Suprapubic skin (tissue), 4 donors: Measurements from ENCODE around the gene GPRC5C. TPM values are rescaled to one million over a fixed set of nuclear protein-coding genes. Genes with fewer than 3 reads are reported as not detected.

Experiments
- DNase-seq, 2 donors: peaks; one replicate each; pipeline ENCODE4 v3.0.0-alpha.2; 2019; ENCODE audit warnings: low spot score in 2 of 2
- H3K27ac ChIP-seq: fragments of 200-600 bp; sonication (generic); one replicate; pipeline ENCODE4 v1.5.1; 2019
- H3K27me3 ChIP-seq: fragments of 200-600 bp; sonication (generic); one replicate; pipeline ENCODE4 v1.5.1; 2019
- H3K36me3 ChIP-seq: fragments of 200-600 bp; sonication (generic); one replicate; pipeline ENCODE4 v1.5.1; 2019
- H3K4me1 ChIP-seq: fragments of 200-600 bp; sonication (generic); one replicate; pipeline ENCODE4 v1.5.1; 2019
- H3K4me3 ChIP-seq: fragments of 200-600 bp; sonication (generic); one replicate; pipeline ENCODE4 v1.5.1; 2019; ENCODE audit warnings: mild to moderate bottlenecking
- H3K9me3 ChIP-seq: fragments of 200-600 bp; sonication (generic); one replicate; pipeline ENCODE4 v1.5.1; 2019
- EP300 ChIP-seq: sonication (generic); formaldehyde crosslinking; IDR thresholded peaks from one replicate; pipeline ENCODE4 v1.6.1; 2017; ENCODE audit warnings: antibody characterized with exemption
- POLR2A ChIP-seq, 2 donors: fragments of 450-650 bp; IDR thresholded peaks; one replicate each; pipeline ENCODE4 v1.6.1; 2017; ENCODE audit warnings: antibody characterized with exemption in 2 of 2, mild to moderate bottlenecking in 2 of 2, moderate library complexity in 2 of 2
- POLR2AphosphoS5 ChIP-seq, 3 donors: sonication (generic); formaldehyde crosslinking; IDR thresholded peaks; one replicate each; pipeline ENCODE4 v1.6.1; 2017; ENCODE audit warnings: antibody characterized with exemption in 3 of 3
- WGBS: methylation state at CpG from one replicate; pipeline ENCODE4 v1.1.5; 2018; 5-methylcytosine and 5-hydroxymethylcytosine counted together
- total RNA-seq, 4 donors: library from RNA; depleted of rRNA; stranded (reverse); fragments of >200 nt; gene quantifications; one replicate each; pipeline ENCODE4 v1.1.0, GENCODE V29; 2016
- TF ChIP-seq, protein P1 (sequence below), 2 donors: fragments of 200-600 bp in 1 of 2; fragments of 450-650 bp in 1 of 2; sonication (generic) in 1 of 2; IDR thresholded peaks; one replicate each; pipeline ENCODE4 v1.5.1; 2016 to 2019; ENCODE audit warnings: antibody characterized with exemption in 2 of 2, mild to moderate bottlenecking in 1 of 2, moderate library complexity in 1 of 2

Gene GPRC5C
- total RNA-seq, 4 donors from 2014 or later = 72.0 to 106 (median 91.5) TPM

DNA sequence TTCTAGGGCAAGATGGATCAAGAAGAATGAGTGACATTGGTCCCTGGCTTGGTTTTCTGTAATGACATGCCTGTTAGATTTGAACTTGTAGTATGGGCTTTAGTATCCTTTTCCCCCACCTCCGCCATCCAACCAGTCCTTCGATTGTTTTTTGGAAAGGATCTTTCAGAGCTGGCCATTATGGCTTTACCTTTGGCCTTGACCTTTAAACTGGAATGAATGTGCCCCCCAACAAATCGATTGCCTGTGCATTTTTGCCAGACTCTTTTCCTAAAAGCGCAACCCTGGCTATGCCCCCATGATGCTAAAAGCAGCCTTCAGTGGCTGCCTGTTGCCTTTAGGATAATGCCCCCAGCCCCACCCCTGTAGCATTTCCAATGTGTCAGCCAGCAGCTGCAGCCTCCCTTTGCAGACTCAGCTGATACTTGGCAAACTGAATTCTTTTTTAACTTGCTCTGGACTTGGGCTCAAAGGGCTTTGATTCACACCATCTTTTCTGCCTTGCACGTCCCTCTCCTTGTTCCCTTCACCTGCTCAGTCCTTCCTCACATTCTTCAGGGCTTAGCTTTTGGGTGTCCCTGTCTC, 4.0 kb downstream of the GPRC5C start:
- 71% methylated on average over 5 of the region's 5 CpGs for WGBS
- DNase-seq = no peak
- Histone ChIP-seq H3K27me3 (peaks cover 27% of the 10 kb centered on the region), H3K4me1 (peaks cover 31% of the 10 kb centered on the region), H3K9me3 (no peaks in the 10 kb centered on the region), H3K27ac (no peak overlapping the region), H3K4me3 (no peak overlapping the region), H3K36me3 (peaks cover 14% of the 10 kb centered on the region)
- no peak for TF ChIP-seq EP300

DNA sequence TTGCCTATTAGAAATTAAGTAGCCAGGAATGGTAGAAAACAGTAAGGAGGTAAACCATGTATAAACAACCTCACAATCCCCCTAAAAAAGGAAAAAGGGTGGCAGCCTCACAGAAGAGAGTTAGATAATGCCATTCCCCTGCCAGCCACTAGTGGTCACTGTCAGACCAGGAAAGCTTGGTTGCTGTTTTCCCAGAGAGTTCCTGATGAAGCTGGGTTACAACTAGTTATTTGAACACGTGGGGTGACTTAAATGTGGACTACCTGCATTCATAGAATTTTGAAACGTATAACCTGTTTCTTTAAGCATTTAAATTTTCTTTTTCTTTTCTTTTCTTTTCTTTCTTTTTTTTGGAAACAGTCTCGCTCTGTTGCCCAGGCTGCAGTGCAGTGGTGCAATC, 5.8 kb downstream of the GPRC5C start:
- no peak for TF ChIP-seq EP300
- TF ChIP-seq POLR2AphosphoS5 (IDR thresholded peaks at IDR 0.05) = no peak
- TF ChIP-seq, protein P1, sequence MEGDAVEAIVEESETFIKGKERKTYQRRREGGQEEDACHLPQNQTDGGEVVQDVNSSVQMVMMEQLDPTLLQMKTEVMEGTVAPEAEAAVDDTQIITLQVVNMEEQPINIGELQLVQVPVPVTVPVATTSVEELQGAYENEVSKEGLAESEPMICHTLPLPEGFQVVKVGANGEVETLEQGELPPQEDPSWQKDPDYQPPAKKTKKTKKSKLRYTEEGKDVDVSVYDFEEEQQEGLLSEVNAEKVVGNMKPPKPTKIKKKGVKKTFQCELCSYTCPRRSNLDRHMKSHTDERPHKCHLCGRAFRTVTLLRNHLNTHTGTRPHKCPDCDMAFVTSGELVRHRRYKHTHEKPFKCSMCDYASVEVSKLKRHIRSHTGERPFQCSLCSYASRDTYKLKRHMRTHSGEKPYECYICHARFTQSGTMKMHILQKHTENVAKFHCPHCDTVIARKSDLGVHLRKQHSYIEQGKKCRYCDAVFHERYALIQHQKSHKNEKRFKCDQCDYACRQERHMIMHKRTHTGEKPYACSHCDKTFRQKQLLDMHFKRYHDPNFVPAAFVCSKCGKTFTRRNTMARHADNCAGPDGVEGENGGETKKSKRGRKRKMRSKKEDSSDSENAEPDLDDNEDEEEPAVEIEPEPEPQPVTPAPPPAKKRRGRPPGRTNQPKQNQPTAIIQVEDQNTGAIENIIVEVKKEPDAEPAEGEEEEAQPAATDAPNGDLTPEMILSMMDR (IDR thresholded peaks at IDR 0.05) = peak; percentile 48 to 54
- Histone ChIP-seq H3K27ac (no peak overlapping the region), H3K4me1 (peaks cover 19% of the 10 kb centered on the region), H3K9me3 (no peaks in the 10 kb centered on the region), H3K27me3 (peaks cover 9% of the 10 kb centered on the region), H3K36me3 (peaks cover 15% of the 10 kb centered on the region), H3K4me3 (no peak overlapping the region)
- DNase-seq = no peak
- WGBS = 74% methylated on average over 3 of the region's 3 CpGs

DNA sequence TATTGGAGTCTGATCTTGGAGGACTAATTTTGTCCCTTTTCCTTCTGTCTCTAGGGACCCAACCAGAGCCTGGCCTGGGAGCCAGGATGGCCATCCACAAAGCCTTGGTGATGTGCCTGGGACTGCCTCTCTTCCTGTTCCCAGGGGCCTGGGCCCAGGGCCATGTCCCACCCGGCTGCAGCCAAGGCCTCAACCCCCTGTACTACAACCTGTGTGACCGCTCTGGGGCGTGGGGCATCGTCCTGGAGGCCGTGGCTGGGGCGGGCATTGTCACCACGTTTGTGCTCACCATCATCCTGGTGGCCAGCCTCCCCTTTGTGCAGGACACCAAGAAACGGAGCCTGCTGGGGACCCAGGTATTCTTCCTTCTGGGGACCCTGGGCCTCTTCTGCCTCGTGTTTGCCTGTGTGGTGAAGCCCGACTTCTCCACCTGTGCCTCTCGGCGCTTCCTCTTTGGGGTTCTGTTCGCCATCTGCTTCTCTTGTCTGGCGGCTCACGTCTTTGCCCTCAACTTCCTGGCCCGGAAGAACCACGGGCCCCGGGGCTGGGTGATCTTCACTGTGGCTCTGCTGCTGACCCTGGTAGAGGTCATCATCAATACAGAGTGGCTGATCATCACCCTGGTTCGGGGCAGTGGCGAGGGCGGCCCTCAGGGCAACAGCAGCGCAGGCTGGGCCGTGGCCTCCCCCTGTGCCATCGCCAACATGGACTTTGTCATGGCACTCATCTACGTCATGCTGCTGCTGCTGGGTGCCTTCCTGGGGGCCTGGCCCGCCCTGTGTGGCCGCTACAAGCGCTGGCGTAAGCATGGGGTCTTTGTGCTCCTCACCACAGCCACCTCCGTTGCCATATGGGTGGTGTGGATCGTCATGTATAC, 8.0 kb downstream of the GPRC5C start:
- peaks cover 29% of the 10 kb centered on the region for H3K4me1 ChIP-seq
- TF ChIP-seq, protein P1 (IDR thresholded peaks at IDR 0.05) = no peak
- TF ChIP-seq EP300 (no peak), POLR2AphosphoS5 (IDR thresholded peaks at IDR 0.05) (no peak), POLR2A (IDR thresholded peaks at IDR 0.05) (no peak)
- H3K27ac ChIP-seq = no peak overlapping the region
- peak in 1 of 2 donors; percentile 68 for DNase-seq
- no peak overlapping the region for H3K4me3 ChIP-seq
- no peaks in the 10 kb centered on the region for H3K9me3 ChIP-seq
- no peaks in the 10 kb centered on the region for H3K27me3 ChIP-seq
- 90% methylated on average over 23 of the region's 31 CpGs for WGBS
- peaks cover 15% of the 10 kb centered on the region for H3K36me3 ChIP-seq

DNA sequence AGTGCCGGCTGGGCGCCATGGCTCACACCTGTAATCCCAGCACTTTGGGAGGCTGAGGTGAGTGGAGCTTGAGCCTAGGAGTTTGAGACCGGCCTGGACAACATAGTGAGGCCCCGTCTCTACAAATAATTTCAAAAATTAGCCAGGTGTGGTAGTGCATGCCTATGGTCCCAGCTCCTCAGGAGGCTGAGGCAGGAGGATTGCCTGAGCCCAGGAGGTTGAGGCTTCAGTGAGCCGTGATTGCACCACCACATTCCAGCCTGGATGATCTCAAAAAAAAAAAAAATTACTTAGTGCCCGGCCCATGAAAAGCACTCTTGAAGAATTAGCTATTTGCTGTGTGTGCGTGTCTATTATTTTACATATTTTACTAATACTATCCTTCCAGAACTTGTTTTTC, 9.6 kb downstream of the GPRC5C start:
- no peak for DNase-seq
- Histone ChIP-seq H3K9me3 (no peaks in the 10 kb centered on the region), H3K4me3 (no peak overlapping the region), H3K27me3 (no peaks in the 10 kb centered on the region), H3K4me1 (peaks cover 42% of the 10 kb centered on the region), H3K36me3 (peaks cover 15% of the 10 kb centered on the region), H3K27ac (no peak overlapping the region)
- 92% methylated on average over 7 of the region's 7 CpGs for WGBS
- TF ChIP-seq POLR2A (IDR thresholded peaks at IDR 0.05) (no peak), EP300 (no peak), POLR2AphosphoS5 (IDR thresholded peaks at IDR 0.05) (no peak)
- TF ChIP-seq, protein P1 (IDR thresholded peaks at IDR 0.05) = no peak

DNA sequence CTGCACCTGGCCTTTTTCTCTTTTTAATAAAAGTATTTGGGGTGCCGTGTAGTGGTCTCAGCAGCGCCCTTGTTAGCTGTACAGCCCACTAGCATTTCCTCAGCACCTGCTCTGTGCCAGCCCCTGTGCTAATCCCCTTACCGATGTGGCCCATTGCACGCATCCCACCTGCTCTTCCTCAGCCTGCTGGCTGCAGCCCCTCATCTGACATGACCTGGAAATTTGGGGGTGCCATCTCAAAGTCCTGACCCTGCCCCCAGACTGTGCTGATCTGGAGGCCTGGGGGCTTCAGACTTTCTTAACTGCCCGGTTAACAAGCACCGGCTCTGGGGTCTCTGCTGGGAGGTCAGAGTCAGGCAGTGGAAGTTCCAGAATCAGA, 10.4 kb downstream of the GPRC5C start:
- H3K9me3 ChIP-seq = no peaks in the 10 kb centered on the region
- peak overlapping the region; percentile 83 for H3K27ac ChIP-seq
- H3K27me3 ChIP-seq = no peaks in the 10 kb centered on the region
- peak overlapping the region; percentile 30 for H3K4me3 ChIP-seq
- DNase-seq = no peak
- TF ChIP-seq POLR2A (IDR thresholded peaks at IDR 0.05) = no peak
- TF ChIP-seq POLR2AphosphoS5 (IDR thresholded peaks at IDR 0.05) = no peak
- no peak for TF ChIP-seq EP300
- peaks cover 15% of the 10 kb centered on the region for H3K36me3 ChIP-seq
- 82% methylated on average over 6 of the region's 6 CpGs for WGBS
- peaks cover 47% of the 10 kb centered on the region for H3K4me1 ChIP-seq
